GM12878 (cell line): ENCODE data around the gene PDE9A. TPM values are rescaled to one million over a fixed set of nuclear protein-coding genes. Genes with fewer than 3 reads are reported as not detected.
A peak's percentile ranks its signal among the peaks of the same experiment; 100 is the strongest.

Experiments used
- ATAC-seq: fragments of 200-7000 bp; cut with Tn5 transposase; 3 replicates; pipeline ENCODE4 v1.9.1; 2020; ENCODE audit warnings: mild to moderate bottlenecking, moderate library complexity
- BruUV-seq: library from RNA; stranded (reverse); fragments of 400-500 nt; replicated peaks from 2 replicates; lab custom pipeline; 2021; lab: Mats Ljungman, UMichigan
- CTCF ChIA-PET: fragments of 300-600 bp; sonication (Branson Sonifier 250); formaldehyde crosslinking; extraction: SDS; loops from one replicate; lab custom pipeline; 2021; ENCODE audit warnings: inconsistent platforms; lab: Yijun Ruan, JAX
- POLR2A ChIA-PET: fragments of 350-600 bp; formaldehyde crosslinking; extraction: SDS; loops from one replicate; lab custom pipeline; 2021; ENCODE audit warnings: inconsistent platforms; lab: Charles Lee
- RAD21 ChIA-PET: fragments of 300-600 bp; sonication (Branson Sonifier 250); formaldehyde crosslinking; loops from one replicate; lab custom pipeline; 2023; ENCODE audit warnings: antibody characterized with exemption; ENCODE audit not compliant: unreplicated experiment; lab: Charles Lee
- SMC1A ChIA-PET: fragments of 300-600 bp; sonication (Branson Sonifier 250); formaldehyde crosslinking; loops from one replicate; lab custom pipeline; 2023; ENCODE audit not compliant: unreplicated experiment, uncharacterized antibody; lab: Charles Lee
- DNase-seq: peaks from one replicate; pipeline ENCODE4 v3.0.0-alpha.2; 2011; ENCODE audit warnings: low read depth, low spot score
- FAIRE-seq: peaks from 3 replicates; lab custom pipeline; 2011; peaks lifted over from hg19 to GRCh38; lab: Jason Lieb, UNC
- H2AFZ ChIP-seq: 2 replicates; pipeline ENCODE4 v1.6.0; 2011; ENCODE audit warnings: low read depth, low read length, control low read depth; ENCODE audit not compliant: control insufficient read depth
- H3K27ac ChIP-seq: 2 replicates; pipeline ENCODE4 v1.5.1; 2011; ENCODE audit warnings: control low read depth; ENCODE audit not compliant: control insufficient read depth, insufficient read depth
- H3K27me3 ChIP-seq, 2 experiments: replicated peaks in 1 of 2; 2 replicates each; pipeline versions ENCODE4 v1.6.0 to v1.6.1; 2011; ENCODE audit warnings: low read length in 1 of 2; ENCODE audit not compliant: control insufficient read depth in 2 of 2, insufficient read depth in 2 of 2
- H3K36me3 ChIP-seq, 2 experiments: 2 replicates each; pipeline ENCODE4 v1.5.1; 2011; ENCODE audit warnings: low read length in 1 of 2; ENCODE audit not compliant: control insufficient read depth in 2 of 2, insufficient read depth in 2 of 2
- H3K4me1 ChIP-seq: 2 replicates; pipeline ENCODE4 v1.6.1; 2011; ENCODE audit warnings: mild to moderate bottlenecking, low read length, moderate library complexity, mixed read lengths; ENCODE audit not compliant: control insufficient read depth, insufficient read depth
- H3K4me2 ChIP-seq: 2 replicates; pipeline ENCODE4 v1.6.0; 2011; ENCODE audit warnings: control low read depth; ENCODE audit not compliant: control insufficient read depth, insufficient read depth
- H3K4me3 ChIP-seq: fragments of 200-600 bp; sonication (generic); 2 replicates; pipeline ENCODE4 v1.5.1; 2016
- H3K79me2 ChIP-seq: 2 replicates; pipeline ENCODE4 v1.6.0; 2011; ENCODE audit warnings: low read length; ENCODE audit not compliant: control insufficient read depth, insufficient read depth
- H3K9ac ChIP-seq: 2 replicates; pipeline ENCODE4 v1.8.0; 2011; ENCODE audit warnings: low read length, control low read depth, mixed read lengths; ENCODE audit not compliant: control insufficient read depth, insufficient read depth
- H3K9me3 ChIP-seq: replicated peaks from 3 replicates; pipeline ENCODE4 v1.5.1; 2011; ENCODE audit warnings: mild to moderate bottlenecking, low read length; ENCODE audit not compliant: control insufficient read depth, insufficient read depth
- H4K20me1 ChIP-seq: 2 replicates; pipeline ENCODE4 v1.6.0; 2011; ENCODE audit not compliant: control insufficient read depth, insufficient read depth
- BHLHE40 ChIP-seq, 2 experiments: fragments of 450-650 bp in 1 of 2; IDR thresholded peaks; 2 replicates each; pipeline ENCODE4 v1.6.1; 2011 to 2017; ENCODE audit warnings: low read depth in 2 of 2, borderline replicate concordance in 1 of 2, improper control_type of control experiment in 1 of 2, low read length in 1 of 2, mild to moderate bottlenecking in 1 of 2
- CBX3 ChIP-seq: fragments of 200-600 bp; sonication (generic); IDR thresholded peaks from 2 replicates; pipeline ENCODE4 v1.6.1; 2016; ENCODE audit warnings: low read depth, borderline replicate concordance
- CHD2 ChIP-seq: IDR thresholded peaks from 2 replicates; pipeline ENCODE4 v1.6.1; 2011; ENCODE audit warnings: low read depth, low read length, improper control_type of control experiment, borderline replicate concordance
- EP300 ChIP-seq, 2 experiments: fragments of 150-350 bp in 1 of 2; IDR thresholded peaks; 2 replicates each; pipeline ENCODE4 v1.6.1; 2011 to 2012; ENCODE audit warnings: low read depth in 2 of 2, low read length in 2 of 2, borderline replicate concordance in 1 of 2, improper control_type of control experiment in 1 of 2, inconsistent platforms in 1 of 2; ENCODE audit not compliant: control insufficient read depth in 1 of 2
- GATAD2B ChIP-seq: fragments of 450-650 bp; conservative IDR thresholded peaks from 2 replicates; pipeline ENCODE4 v1.6.1; 2017; ENCODE audit warnings: low read depth, mild to moderate bottlenecking, moderate library complexity
- HDGF ChIP-seq: fragments of 450-650 bp; IDR thresholded peaks from 2 replicates; pipeline ENCODE4 v1.6.1; 2016; ENCODE audit warnings: antibody characterized with exemption
- MTA3 ChIP-seq: IDR thresholded peaks from 2 replicates; pipeline ENCODE4 v1.6.1; 2012; ENCODE audit warnings: low read length, inconsistent platforms, borderline replicate concordance
- NFIC ChIP-seq: IDR thresholded peaks from 2 replicates; pipeline ENCODE4 v1.6.1; 2012; ENCODE audit warnings: low read depth, mild to moderate bottlenecking, inconsistent platforms, low read length, moderate library complexity
- NR2F1 ChIP-seq: fragments of 450-650 bp; conservative IDR thresholded peaks from 2 replicates; pipeline ENCODE4 v1.6.1; 2017; ENCODE audit warnings: mild to moderate bottlenecking
- PAX5 ChIP-seq: IDR thresholded peaks from 2 replicates; pipeline ENCODE4 v1.6.1; 2011; ENCODE audit warnings: low read depth, low read length, borderline replicate concordance
- PML ChIP-seq: IDR thresholded peaks from 2 replicates; pipeline ENCODE4 v1.6.1; 2012; ENCODE audit warnings: low read length, inconsistent platforms
- RAD21 ChIP-seq: IDR thresholded peaks from 2 replicates; pipeline ENCODE4 v1.6.1; 2011; ENCODE audit warnings: mild to moderate bottlenecking, low read depth, low read length, moderate library complexity; ENCODE audit not compliant: insufficient read depth
- RELA ChIP-seq: fragments of 450-650 bp; IDR thresholded peaks from 2 replicates; pipeline ENCODE4 v1.8.0; 2014; ENCODE audit warnings: borderline replicate concordance; ENCODE audit not compliant: partially characterized antibody
- SIN3A ChIP-seq: IDR thresholded peaks from 2 replicates; pipeline ENCODE4 v1.6.1; 2012; ENCODE audit warnings: low read depth, low read length, improper control_type of control experiment
- SMAD1 ChIP-seq: fragments of 450-650 bp; IDR thresholded peaks from 2 replicates; pipeline ENCODE4 v1.6.1; 2018; ENCODE audit warnings: mild to moderate bottlenecking, low read depth; ENCODE audit not compliant: partially characterized antibody
- SUPT20H ChIP-seq: IDR thresholded peaks from 2 replicates; pipeline ENCODE4 v1.6.1; 2011; ENCODE audit warnings: low read depth, mild to moderate bottlenecking, low read length, moderate library complexity, borderline replicate concordance; ENCODE audit not compliant: control insufficient read depth
- TBL1XR1 ChIP-seq: IDR thresholded peaks from 2 replicates; pipeline ENCODE4 v1.6.1; 2012; ENCODE audit warnings: low read depth, low read length, improper control_type of control experiment
- YBX1 ChIP-seq: fragments of 450-650 bp; IDR thresholded peaks from 2 replicates; pipeline ENCODE4 v1.6.1; 2016; ENCODE audit warnings: antibody characterized with exemption
- YY1 ChIP-seq: IDR thresholded peaks from 2 replicates; pipeline ENCODE4 v1.6.1; 2011; ENCODE audit warnings: low read depth, mild to moderate bottlenecking, low read length
- WGBS: methylation state at CpG from one replicate; pipeline ENCODE4 v1.1.6; 2016; ENCODE audit warnings: low lambda C conversion rate; ENCODE audit not compliant: insufficient replicate concordance, insufficient coverage; ENCODE audit errors: missing lambda C conversion rate; 5-methylcytosine and 5-hydroxymethylcytosine counted together
- in situ Hi-C: fragments of 300-500 bp; cut with MboI; formaldehyde crosslinking; loops from 9 replicates; pipeline ENCODE4 v1.14.3; 2018; ENCODE audit warnings: mixed read lengths
- intact Hi-C: fragments of 100-400 bp; cut with micrococcal nuclease; formaldehyde crosslinking; loops from one replicate; pipeline ENCODE4 v1.14.2; 2022; ENCODE audit not compliant: unreplicated experiment
- polyA plus RNA-seq, 11 experiments: library from polyadenylated mRNA; depleted of rRNA in 4 of 11; unstranded in 6 of 11; stranded (reverse) in 5 of 11; fragments of >200 nt; fragmentation: Nextera tagmentation in 4 of 11; fragmentation: Illumina TruSeq in 1 of 11; extraction: Ambion mirVana in 4 of 11; extraction: Trizol in 1 of 11; gene quantifications; 1 replicate in 1 of 11; 2 replicates in 10 of 11; pipeline versions ENCODE4 v1.2.1 to v1.2.3, GENCODE V29; 2011 to 2016; ENCODE audit warnings: inconsistent platforms in 2 of 11, missing spikeins in 2 of 11, low read depth in 1 of 11
- total RNA-seq, 4 experiments: library from RNA; depleted of rRNA in 3 of 4; stranded (reverse); fragments of >200 nt in 3 of 4; fragmentation: Illumina TruSeq in 1 of 4; extraction: Trizol in 1 of 4; gene quantifications; 2 replicates each; pipeline versions ENCODE4 v1.2.1 to v1.2.3, GENCODE V29; 2013 to 2021
- TF ChIP-seq, protein P1 (sequence below): fragments of 450-650 bp; IDR thresholded peaks from 2 replicates; pipeline ENCODE4 v1.6.1; 2017; ENCODE audit warnings: low read depth, mild to moderate bottlenecking, moderate library complexity
- TF ChIP-seq, protein P2 (sequence below): IDR thresholded peaks from 2 replicates; pipeline ENCODE4 v1.6.1; 2011; ENCODE audit warnings: low read depth, mild to moderate bottlenecking, low read length, moderate library complexity, borderline replicate concordance; ENCODE audit errors: extremely low read depth

PDE9A gene
- total and polyA plus RNA-seq, 10 of the 15 experiments (the other 5 are each of a cell fraction or from before 2014, with no cell fraction given): 0.08 to 0.45 (median 0.20) TPM; not detected in 1

DNA sequence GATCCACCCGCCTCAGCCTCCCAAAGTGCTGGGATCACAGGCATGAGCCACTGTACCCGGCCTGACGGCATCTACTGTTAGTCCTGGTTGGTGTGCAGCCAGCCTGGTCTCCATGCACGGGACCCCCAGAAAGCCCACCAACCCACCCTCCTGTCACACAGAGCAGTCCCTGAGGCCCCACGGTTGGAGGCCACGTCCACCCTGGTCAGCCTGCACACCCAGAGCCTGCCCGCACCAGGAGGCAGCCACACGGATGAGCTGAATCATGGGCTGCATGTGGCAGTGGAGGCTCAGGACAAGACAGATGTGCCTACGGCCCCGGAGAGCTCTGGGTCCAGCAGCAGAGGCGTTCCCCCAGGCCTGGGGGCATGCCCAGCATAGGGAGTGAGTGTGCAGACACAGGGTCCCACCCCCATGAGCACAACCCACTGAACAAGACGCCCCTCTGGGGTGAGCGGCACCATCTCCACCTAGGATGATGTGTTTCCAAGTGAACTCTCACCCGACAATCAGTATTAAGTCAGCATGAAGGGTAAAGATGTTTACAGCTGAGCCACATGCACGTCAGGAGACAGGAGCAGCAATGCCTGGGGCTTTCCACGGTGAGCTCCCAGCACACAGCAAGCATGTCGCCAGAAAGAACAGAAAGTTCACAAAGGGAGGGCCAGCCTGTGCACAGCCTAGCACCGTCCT, 123.8 kb downstream of the PDE9A start:
- WGBS: 39% methylated on average over 18 of the region's 18 CpGs
- Histone ChIP-seq H3K27ac (no peak overlapping the region), H3K9ac (no peak overlapping the region), H4K20me1 (no peaks in the 10 kb centered on the region), H3K36me3 (no peaks in the 10 kb centered on the region), H3K4me2 (no peak overlapping the region), H3K9me3 (no peaks in the 10 kb centered on the region), H2AFZ (no peak overlapping the region), H3K27me3 (peaks cover 4 to 5% of the 10 kb centered on the region in 2 experiments), H3K79me2 (no peaks in the 10 kb centered on the region), H3K4me1 (peaks cover 6% of the 10 kb centered on the region), H3K4me3 (no peak overlapping the region)
- no TSS peak for BruUV-seq
- ChIA-PET SMC1A (no interaction called here), CTCF (interaction anchor here (0.6 kb wide), 1 partner anchor 11 kb away, joined by 3 read pairs; no protein-coding TSS in a partner anchor), RAD21 (interaction anchor here (1.0 kb wide), 1 partner anchor 123 kb away, joined by 4 read pairs; the partner anchor contains the start of gene PDE9A), POLR2A (no interaction called here)
- in situ Hi-C loops: no loop called here
- DNase-seq (peak; percentile 5), ATAC-seq (peak; percentile 85), FAIRE-seq (no peak)
- intact Hi-C loops: no loop called here
- TF ChIP-seq YBX1 (no peak), MTA3 (no peak), SIN3A (no peak), CBX3 (no peak), PAX5 (peak; percentile 34; the same call in 1 of the 2 replicates), GATAD2B (no peak), TBL1XR1 (no peak), NR2F1 (0 out of 2 replicates have a peak, but pooled peaks have one; percentile 16), SUPT20H (no peak), SMAD1 (no peak), YY1 (no peak), RAD21 (no peak), RELA (peak; percentile 37), CHD2 (peak; percentile 19; the same call in 1 of the 2 replicates), PML (no peak), HDGF (no peak), EP300 (IDR thresholded peaks at IDR 0.05; ENCODE audit: borderline replicate concordance in 1 of 2, control insufficient read depth in 1 of 2, low read depth in 2 of 2, low read length in 2 of 2) (peak in 1 of 2 experiments; percentile 67; a peak in 3 of 4 replicates), BHLHE40 (IDR thresholded peaks at IDR 0.05; ENCODE audit: borderline replicate concordance in 1 of 2, low read depth in 2 of 2, low read length in 1 of 2) (peak in 1 of 2 experiments; percentile 62; a peak in 2 of 4 replicates), NFIC (no peak)
- TF ChIP-seq, protein P1, sequence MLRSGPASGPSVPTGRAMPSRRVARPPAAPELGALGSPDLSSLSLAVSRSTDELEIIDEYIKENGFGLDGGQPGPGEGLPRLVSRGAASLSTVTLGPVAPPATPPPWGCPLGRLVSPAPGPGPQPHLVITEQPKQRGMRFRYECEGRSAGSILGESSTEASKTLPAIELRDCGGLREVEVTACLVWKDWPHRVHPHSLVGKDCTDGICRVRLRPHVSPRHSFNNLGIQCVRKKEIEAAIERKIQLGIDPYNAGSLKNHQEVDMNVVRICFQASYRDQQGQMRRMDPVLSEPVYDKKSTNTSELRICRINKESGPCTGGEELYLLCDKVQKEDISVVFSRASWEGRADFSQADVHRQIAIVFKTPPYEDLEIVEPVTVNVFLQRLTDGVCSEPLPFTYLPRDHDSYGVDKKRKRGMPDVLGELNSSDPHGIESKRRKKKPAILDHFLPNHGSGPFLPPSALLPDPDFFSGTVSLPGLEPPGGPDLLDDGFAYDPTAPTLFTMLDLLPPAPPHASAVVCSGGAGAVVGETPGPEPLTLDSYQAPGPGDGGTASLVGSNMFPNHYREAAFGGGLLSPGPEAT: peak; percentile 68
- TF ChIP-seq, protein P2, sequence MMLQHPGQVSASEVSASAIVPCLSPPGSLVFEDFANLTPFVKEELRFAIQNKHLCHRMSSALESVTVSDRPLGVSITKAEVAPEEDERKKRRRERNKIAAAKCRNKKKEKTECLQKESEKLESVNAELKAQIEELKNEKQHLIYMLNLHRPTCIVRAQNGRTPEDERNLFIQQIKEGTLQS: no peak
